H9 (cell line): ENCODE data around the gene KRT31. TPM values are rescaled to one million over a fixed set of nuclear protein-coding genes. Genes with fewer than 3 reads are reported as not detected.

Source experiments
- DNase-seq: peaks from one replicate; pipeline ENCODE4 v3.0.0-alpha.2; 2017
- H2AFZ ChIP-seq: one replicate; pipeline ENCODE4 v1.6.1; 2013; ENCODE audit warnings: mild to moderate bottlenecking, low read length, control low read depth, moderate library complexity
- H2AK5ac ChIP-seq: 2 replicates; pipeline ENCODE4 v1.6.1; 2013; ENCODE audit warnings: low read length, control low read depth, mixed read lengths; ENCODE audit not compliant: insufficient read length
- H2BK120ac ChIP-seq: one replicate; pipeline ENCODE4 v1.6.1; 2013; ENCODE audit warnings: low read depth, mild to moderate bottlenecking, low read length, control low read depth, inconsistent platforms; ENCODE audit not compliant: poor library complexity, severe bottlenecking
- H2BK12ac ChIP-seq: 2 replicates; pipeline ENCODE4 v1.6.1; 2013; ENCODE audit warnings: low read length, control low read depth, mixed read lengths, low read depth; ENCODE audit not compliant: insufficient read length
- H2BK15ac ChIP-seq: 2 replicates; pipeline ENCODE4 v1.6.1; 2013; ENCODE audit warnings: low read depth, low read length, control low read depth
- H2BK20ac ChIP-seq: one replicate; pipeline ENCODE4 v1.6.1; 2013; ENCODE audit warnings: low read depth, mild to moderate bottlenecking, low read length, control low read depth, inconsistent platforms; ENCODE audit not compliant: poor library complexity, severe bottlenecking
- H2BK5ac ChIP-seq: 2 replicates; pipeline ENCODE4 v1.6.1; 2013; ENCODE audit warnings: low read length, control low read depth, mixed read lengths; ENCODE audit not compliant: insufficient read length
- H3K14ac ChIP-seq: 2 replicates; pipeline ENCODE4 v1.6.1; 2013; ENCODE audit warnings: low read length, control low read depth; ENCODE audit not compliant: insufficient read depth
- H3K18ac ChIP-seq: 2 replicates; pipeline ENCODE4 v1.6.1; 2013; ENCODE audit warnings: low read depth, mild to moderate bottlenecking, mixed read lengths, low read length, control low read depth; ENCODE audit not compliant: insufficient read length
- H3K23ac ChIP-seq: 2 replicates; pipeline ENCODE4 v1.6.1; 2013; ENCODE audit warnings: low read length, control low read depth, mixed read lengths, low read depth; ENCODE audit not compliant: insufficient read length
- H3K23me2 ChIP-seq: 2 replicates; pipeline ENCODE4 v1.6.1; 2013; ENCODE audit warnings: low read depth, mild to moderate bottlenecking, mixed read lengths, low read length, control low read depth; ENCODE audit not compliant: insufficient read length, poor library complexity, severe bottlenecking
- H3K27ac ChIP-seq: 2 replicates; pipeline ENCODE4 v1.5.1; 2013; ENCODE audit warnings: low read length, control low read depth, mixed read lengths, low read depth; ENCODE audit not compliant: insufficient read length
- H3K27me3 ChIP-seq: 2 replicates; pipeline ENCODE4 v1.6.1; 2013; ENCODE audit warnings: low read length, control low read depth, inconsistent platforms; ENCODE audit not compliant: insufficient read depth
- H3K4ac ChIP-seq: 2 replicates; pipeline ENCODE4 v1.6.1; 2013; ENCODE audit warnings: low read depth, mild to moderate bottlenecking, control low read depth, inconsistent platforms, low read length, moderate library complexity
- H3K4me1 ChIP-seq: 2 replicates; pipeline ENCODE4 v1.6.1; 2013; ENCODE audit warnings: low read length, control low read depth, inconsistent platforms; ENCODE audit not compliant: insufficient read depth
- H3K4me2 ChIP-seq: 2 replicates; pipeline ENCODE4 v1.6.1; 2013; ENCODE audit warnings: low read length, control low read depth, mixed read lengths; ENCODE audit not compliant: insufficient read length, insufficient read depth
- H3K56ac ChIP-seq: 2 replicates; pipeline ENCODE4 v1.6.1; 2013; ENCODE audit warnings: low read depth, mild to moderate bottlenecking, mixed read lengths, low read length, control low read depth; ENCODE audit not compliant: insufficient read length
- H3K79me1 ChIP-seq: 2 replicates; pipeline ENCODE4 v1.6.1; 2013; ENCODE audit warnings: low read depth, mild to moderate bottlenecking, moderate library complexity, low read length, control low read depth, inconsistent platforms; ENCODE audit not compliant: insufficient read depth, poor library complexity, severe bottlenecking
- H3K79me2 ChIP-seq: 2 replicates; pipeline ENCODE4 v1.6.1; 2013; ENCODE audit warnings: low read length, control low read depth, inconsistent platforms; ENCODE audit not compliant: insufficient read depth
- H3K9ac ChIP-seq: 2 replicates; pipeline ENCODE4 v1.6.1; 2013; ENCODE audit warnings: low read length, control low read depth, mixed read lengths; ENCODE audit not compliant: insufficient read length; ENCODE audit errors: extremely low read depth
- H3K9me3 ChIP-seq: one replicate; pipeline ENCODE4 v1.6.1; 2013; ENCODE audit warnings: low read depth, low read length, inconsistent platforms; ENCODE audit not compliant: control insufficient read depth
- H3T11ph ChIP-seq: one replicate; pipeline ENCODE4 v1.6.1; 2013; ENCODE audit warnings: mild to moderate bottlenecking, low read length, control low read depth, inconsistent platforms
- H4K20me1 ChIP-seq: one replicate; pipeline ENCODE4 v1.6.1; 2013; ENCODE audit not compliant: control insufficient read depth, insufficient read length, insufficient read depth
- H4K5ac ChIP-seq: 2 replicates; pipeline ENCODE4 v1.6.1; 2013; ENCODE audit warnings: low read depth, mild to moderate bottlenecking, mixed read lengths, low read length, control low read depth; ENCODE audit not compliant: insufficient read length
- H4K8ac ChIP-seq: replicated peaks from 2 replicates; pipeline ENCODE4 v1.6.1; 2013; ENCODE audit warnings: low read length, control low read depth, mixed read lengths, low read depth; ENCODE audit not compliant: insufficient read length
- H4K91ac ChIP-seq: 2 replicates; pipeline ENCODE4 v1.6.1; 2013; ENCODE audit warnings: low read depth, mild to moderate bottlenecking, moderate library complexity, mixed read lengths, low read length, control low read depth; ENCODE audit not compliant: insufficient read length
- H3K27ac Mint-ChIP-seq, 3 experiments: 2 replicates in 2 of 3; 3 replicates in 1 of 3; pipeline ENCODE4 v1.8.0; 2020 to 2021; ENCODE audit warnings: mixed read lengths in 3 of 3, mild to moderate bottlenecking in 1 of 3, moderate library complexity in 1 of 3
- H3K27me3 Mint-ChIP-seq: 2 replicates; pipeline ENCODE4 v1.8.0; 2021; ENCODE audit warnings: low read depth, mild to moderate bottlenecking, moderate library complexity, mixed read lengths
- H3K36me3 Mint-ChIP-seq, 3 experiments: 2 replicates in 2 of 3; 3 replicates in 1 of 3; pipeline ENCODE4 v1.8.0; 2020 to 2021; ENCODE audit warnings: low read depth in 3 of 3, mixed read lengths in 3 of 3; ENCODE audit not compliant: insufficient read depth in 1 of 3
- H3K4me1 Mint-ChIP-seq, 2 experiments: 2 replicates each; pipeline ENCODE4 v1.8.0; 2020; ENCODE audit warnings: mixed read lengths in 2 of 2
- H3K4me3 Mint-ChIP-seq, 2 experiments: 2 replicates in 1 of 2; 3 replicates in 1 of 2; pipeline ENCODE4 v1.8.0; 2020 to 2021; ENCODE audit warnings: mild to moderate bottlenecking in 2 of 2, mixed read lengths in 2 of 2, moderate library complexity in 1 of 2
- H3K9me3 Mint-ChIP-seq, 2 experiments: 2 replicates in 1 of 2; 3 replicates in 1 of 2; pipeline ENCODE4 v1.8.0; 2020; ENCODE audit warnings: mild to moderate bottlenecking in 2 of 2, mixed read lengths in 2 of 2, moderate library complexity in 1 of 2
- CTCF ChIP-seq: fragments of 200-600 bp; sonication (generic); conservative IDR thresholded peaks from 3 replicates; pipeline ENCODE4 v1.8.0; 2021; ENCODE audit warnings: antibody characterized with exemption, mild to moderate bottlenecking
- WGBS: extraction: QIAGEN DNeasy Blood & Tissue Kit; methylation state at CpG from one replicate; pipeline ENCODE4 v1.1.7; 2013; ENCODE audit warnings: missing lambda C conversion rate, low lambda C conversion rate, mixed read lengths; ENCODE audit not compliant: insufficient read length; ENCODE audit errors: extremely low coverage; 5-methylcytosine and 5-hydroxymethylcytosine counted together
- long read RNA-seq: library from polyadenylated mRNA; unstranded; transcript quantifications from one replicate; pipeline ENCODE4 v2.0.0, GENCODE V29; 2020
- total RNA-seq: library from RNA; stranded (reverse); gene quantifications from 2 replicates; pipeline ENCODE4 v1.2.1, GENCODE V29; 2021

Gene KRT31
- total RNA-seq = not detected in 2 replicates
- long read RNA-seq = 0 reads

- Mint-ChIP-seq H3K4me1 (0 out of 4 replicates have a peak, but pooled peaks cover 0 to 3% of the 10 kb centered on the region in 2 experiments), H3K4me3 (no peak within 1 kb of the TSS), H3K27me3 (peaks cover 4% of the 10 kb centered on the region), H3K36me3 (no peaks in the 10 kb centered on the region), H3K27ac (no peak within 1 kb of the TSS; a peak in 2 of 7 replicates), H3K9me3 (no peaks in the 10 kb centered on the region; a peak in 1 of 5 replicates)
- no peak within 1 kb of the TSS for H3K4me2 ChIP-seq
- H3K14ac ChIP-seq = no peak within 1 kb of the TSS
- no peak within 1 kb of the TSS for H2BK5ac ChIP-seq
- no peak within 1 kb of the TSS for H2BK15ac ChIP-seq
- H2BK12ac ChIP-seq = no peak within 1 kb of the TSS
- H2BK20ac ChIP-seq = no peak within 1 kb of the TSS
- no peak for TF ChIP-seq CTCF
- no peak within 1 kb of the TSS for H4K5ac ChIP-seq
- H3K27ac ChIP-seq = no peak within 1 kb of the TSS
- H3K79me2 ChIP-seq = no peaks in the 10 kb centered on the region
- no peak within 1 kb of the TSS for H4K91ac ChIP-seq
- no peaks in the 10 kb centered on the region for H3K23me2 ChIP-seq
- H3T11ph ChIP-seq = no peak within 1 kb of the TSS
- no peak within 1 kb of the TSS for H3K18ac ChIP-seq
- no peak within 1 kb of the TSS for H2AFZ ChIP-seq
- no peak within 1 kb of the TSS for H2AK5ac ChIP-seq
- no peak within 1 kb of the TSS for H3K56ac ChIP-seq
- no peaks in the 10 kb centered on the region for H3K79me1 ChIP-seq
- H4K20me1 ChIP-seq = no peaks in the 10 kb centered on the region
- no peaks in the 10 kb centered on the region for H3K9me3 ChIP-seq
- no peak within 1 kb of the TSS for H3K4ac ChIP-seq
- WGBS = no CpG with 5 or more reads among the region's 16 CpGs
- no peak within 1 kb of the TSS for H4K8ac ChIP-seq
- H3K23ac ChIP-seq = no peak within 1 kb of the TSS
- no peak within 1 kb of the TSS for H3K9ac ChIP-seq
- no peak for DNase-seq
- H3K4me1 ChIP-seq = no peaks in the 10 kb centered on the region
- H3K27me3 ChIP-seq = no peaks in the 10 kb centered on the region
- H2BK120ac ChIP-seq = no peak within 1 kb of the TSS
Measured at GRCh38 chr17:41396996-41397660, at the start of gene KRT31. KRT31 (minus strand) TSS chr17:41397608; CDS start chr17:41397539, 69 bp downstream.
